ENCODE data around the gene DCLK1.

- TF ChIP-seq EP300 (IDR thresholded peaks at IDR 0.05) (no peak), POLR2A (IDR thresholded peaks at IDR 0.05) (no peak)
- TF ChIP-seq, protein P1, sequence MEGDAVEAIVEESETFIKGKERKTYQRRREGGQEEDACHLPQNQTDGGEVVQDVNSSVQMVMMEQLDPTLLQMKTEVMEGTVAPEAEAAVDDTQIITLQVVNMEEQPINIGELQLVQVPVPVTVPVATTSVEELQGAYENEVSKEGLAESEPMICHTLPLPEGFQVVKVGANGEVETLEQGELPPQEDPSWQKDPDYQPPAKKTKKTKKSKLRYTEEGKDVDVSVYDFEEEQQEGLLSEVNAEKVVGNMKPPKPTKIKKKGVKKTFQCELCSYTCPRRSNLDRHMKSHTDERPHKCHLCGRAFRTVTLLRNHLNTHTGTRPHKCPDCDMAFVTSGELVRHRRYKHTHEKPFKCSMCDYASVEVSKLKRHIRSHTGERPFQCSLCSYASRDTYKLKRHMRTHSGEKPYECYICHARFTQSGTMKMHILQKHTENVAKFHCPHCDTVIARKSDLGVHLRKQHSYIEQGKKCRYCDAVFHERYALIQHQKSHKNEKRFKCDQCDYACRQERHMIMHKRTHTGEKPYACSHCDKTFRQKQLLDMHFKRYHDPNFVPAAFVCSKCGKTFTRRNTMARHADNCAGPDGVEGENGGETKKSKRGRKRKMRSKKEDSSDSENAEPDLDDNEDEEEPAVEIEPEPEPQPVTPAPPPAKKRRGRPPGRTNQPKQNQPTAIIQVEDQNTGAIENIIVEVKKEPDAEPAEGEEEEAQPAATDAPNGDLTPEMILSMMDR (IDR thresholded peaks at IDR 0.05): no peak
These were observed 73.6 kb downstream of the DCLK1 start for GRCh38 chr13:36057547-36057946.

All from suprapubic skin (tissue), 3 donors.